Measurements from ENCODE around the gene MID1.

Gene MID1

DNA sequence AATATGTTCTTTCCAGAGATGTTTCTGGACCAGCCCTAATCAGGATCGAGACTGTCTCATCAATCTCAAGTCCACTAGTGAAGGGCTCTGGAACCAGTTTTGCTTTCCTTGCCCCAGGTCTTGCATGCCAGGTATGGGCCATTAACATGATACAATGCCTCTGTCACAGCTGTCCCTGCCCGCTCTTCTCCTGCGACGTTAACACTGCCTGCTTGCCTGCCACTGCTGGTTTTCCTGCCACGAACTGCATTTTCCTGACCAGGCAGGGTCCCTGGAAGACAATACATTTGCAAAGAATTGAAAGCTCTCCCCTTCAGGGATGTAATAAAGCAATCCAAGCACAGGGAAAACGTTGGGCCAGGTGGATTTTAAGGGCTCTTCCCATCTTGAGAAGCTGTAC lies 200.3 kb downstream of the MID1 start:
- DNase-seq: no peak

DNA sequence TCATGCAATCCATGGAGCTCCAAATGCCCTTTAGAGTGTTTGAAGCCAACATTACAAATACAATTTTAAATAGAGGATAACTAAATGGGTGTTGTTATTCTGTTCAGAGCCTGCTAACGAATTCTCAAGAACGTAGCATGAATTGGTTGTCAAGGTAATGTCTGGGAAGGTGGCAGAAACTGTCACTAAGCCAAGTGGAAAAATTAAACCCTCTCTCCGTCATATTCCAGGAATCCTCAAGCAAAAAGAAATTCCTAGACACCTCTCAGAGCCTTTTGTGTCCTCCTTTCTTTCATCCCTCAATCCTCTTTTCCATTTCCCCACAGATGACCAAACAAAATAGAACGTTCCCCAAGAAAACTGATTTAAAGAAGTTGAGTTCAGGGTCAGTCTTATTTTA lies 204.0 kb downstream of the MID1 start:
- no peak for DNase-seq

DNA sequence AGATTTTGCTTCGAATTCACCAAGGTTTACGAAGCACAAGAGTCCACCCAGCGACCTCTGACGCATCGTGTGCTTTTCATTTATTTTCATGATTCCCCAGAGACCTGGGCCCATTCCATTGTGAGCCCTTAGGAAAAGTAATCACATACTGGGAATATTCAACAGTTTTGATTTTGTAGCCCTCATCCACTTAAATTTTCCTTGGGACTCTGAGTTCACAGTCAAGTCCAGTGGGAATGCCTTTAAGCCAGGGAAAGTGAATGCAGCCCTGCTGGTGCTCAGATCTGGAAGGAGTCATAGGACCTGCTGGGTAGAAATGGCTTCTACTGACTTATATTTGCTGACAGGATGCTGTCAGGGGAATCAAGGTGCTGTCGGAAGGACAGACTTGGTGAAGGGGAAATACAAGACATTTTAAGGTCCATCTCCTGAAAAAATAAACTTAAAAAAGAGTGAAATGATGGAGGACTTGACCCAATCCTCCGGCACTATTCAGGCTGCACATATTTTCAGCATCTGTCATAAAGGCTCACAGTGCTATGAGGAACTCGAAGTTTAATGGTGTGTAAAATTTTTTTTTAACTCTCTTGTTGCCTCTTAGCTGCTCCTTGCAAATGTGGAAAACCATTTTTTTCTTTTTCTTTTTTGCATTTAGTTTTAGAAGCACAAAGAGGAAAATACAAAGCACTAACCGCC lies 204.9 kb downstream of the MID1 start:
- no peak for DNase-seq

DNA sequence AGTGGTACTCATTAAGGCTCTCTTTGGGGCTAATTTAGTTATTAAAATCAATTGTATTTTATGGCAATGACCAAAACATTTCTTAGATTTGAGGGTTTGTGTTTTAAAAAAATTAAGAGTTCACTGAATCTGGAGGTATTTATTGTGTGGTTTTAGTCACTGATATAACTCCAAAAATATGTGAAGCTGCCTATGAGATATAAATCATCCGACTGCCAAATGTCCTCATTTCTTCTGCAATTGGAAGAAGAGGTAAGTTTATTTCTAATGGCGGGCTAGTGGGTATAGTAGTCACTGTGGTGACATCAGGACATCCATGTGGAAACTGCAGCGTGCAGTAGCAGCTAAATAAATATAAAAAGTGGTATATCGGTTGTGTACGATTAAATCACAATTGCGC lies 205.5 kb downstream of the MID1 start:
- DNase-seq: no peak

DNA sequence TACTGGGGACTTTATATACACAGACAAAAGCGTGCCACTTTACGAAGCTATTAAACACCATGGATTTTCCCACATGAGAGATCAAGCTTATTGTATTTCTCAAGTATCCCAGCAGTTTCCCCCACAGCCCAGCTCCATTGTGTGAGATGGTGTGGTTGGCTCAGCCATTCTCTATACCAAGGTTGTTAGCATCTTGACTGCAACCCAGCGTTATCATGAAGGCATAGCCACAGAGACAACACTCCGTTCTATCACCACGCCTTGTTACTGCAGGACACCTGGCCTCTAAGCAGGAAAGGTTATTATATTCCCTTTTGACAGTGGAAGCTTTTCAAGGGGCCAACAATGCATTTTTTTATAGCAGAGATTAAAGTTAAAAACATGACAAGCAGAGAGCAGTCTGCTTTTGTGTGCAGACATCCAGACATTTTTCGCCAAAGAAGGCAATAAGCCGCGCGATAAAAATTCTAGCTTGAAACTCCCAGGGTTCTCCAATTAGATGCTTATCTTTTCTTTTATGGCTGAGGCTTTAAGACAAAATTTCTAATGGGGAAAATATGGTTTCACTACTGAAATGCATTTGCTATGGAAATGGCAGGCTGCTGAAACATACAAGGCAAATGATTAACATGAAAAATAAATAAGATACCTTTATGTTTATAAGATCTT lies 206.1 kb downstream of the MID1 start:
- DNase-seq: no peak

DNA sequence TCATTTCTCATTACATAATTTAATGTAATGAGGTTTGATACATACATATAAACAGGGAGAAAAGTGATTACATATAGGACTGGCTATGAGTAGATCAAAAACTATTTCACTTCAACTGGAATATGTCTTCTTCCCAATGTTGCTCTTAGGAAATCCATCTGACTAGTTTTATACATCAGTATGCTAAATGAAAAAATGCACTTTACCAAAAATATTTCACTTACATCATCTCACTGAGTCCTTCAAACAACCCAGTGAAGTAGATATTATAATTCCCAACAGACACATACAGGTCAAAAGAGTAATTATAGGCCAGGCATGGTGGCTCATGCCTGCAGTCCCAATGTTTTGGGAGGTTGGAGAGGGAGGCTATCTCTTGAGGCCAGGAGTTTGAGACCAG lies 215.9 kb downstream of the MID1 start:
- no peak for DNase-seq

DNA sequence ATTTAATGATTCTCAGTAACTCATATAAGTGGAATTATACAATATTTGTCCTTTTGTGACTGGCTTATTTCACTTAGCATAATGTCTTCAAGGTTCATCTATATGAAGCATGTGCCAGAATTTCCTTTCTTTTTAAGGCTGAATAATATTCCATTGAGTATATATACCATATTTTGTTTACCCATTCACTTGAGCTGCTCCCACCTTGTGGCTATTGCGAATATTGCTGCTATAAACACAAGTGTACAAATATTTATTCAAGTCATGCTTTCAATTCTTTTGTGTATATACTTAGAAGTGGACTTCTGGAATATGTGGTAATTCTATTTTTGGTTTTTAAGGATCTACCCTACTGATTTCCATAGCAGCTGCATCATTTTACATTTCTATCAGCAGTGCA lies 219.1 kb downstream of the MID1 start:
- no peak for DNase-seq

DNA sequence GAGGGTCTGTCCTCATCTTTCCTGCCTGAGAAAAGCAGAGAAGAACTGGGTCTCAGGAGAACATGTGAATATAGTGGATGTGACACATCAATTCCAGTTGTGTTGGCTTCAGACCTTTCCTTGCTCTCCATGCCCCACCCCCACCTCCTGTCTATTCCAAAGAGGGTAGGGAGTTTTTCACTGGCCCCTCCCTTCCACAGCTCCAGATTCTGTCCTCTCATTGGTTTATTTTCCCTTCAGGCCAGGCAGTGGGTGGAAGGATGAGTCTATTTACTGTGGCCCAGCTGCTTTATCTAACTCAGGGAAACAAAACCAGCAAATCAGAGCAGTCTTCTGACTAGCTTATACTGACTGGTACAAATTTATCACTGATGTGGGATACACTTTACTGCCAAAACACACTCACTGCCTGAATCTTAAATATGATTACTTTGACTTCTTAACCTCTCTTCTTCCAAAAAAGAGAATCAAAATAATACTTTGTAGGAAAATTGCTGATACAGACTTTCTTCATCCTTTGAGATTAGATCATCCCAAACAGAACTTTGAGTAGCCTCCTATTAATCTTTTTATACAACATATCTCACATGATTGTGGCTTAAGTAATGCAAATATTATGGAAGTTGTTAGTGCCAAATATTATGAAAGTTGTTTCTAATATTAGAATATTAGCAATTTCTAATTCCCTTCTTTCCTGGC lies 221.2 kb downstream of the MID1 start:
- DNase-seq: no peak

DNA sequence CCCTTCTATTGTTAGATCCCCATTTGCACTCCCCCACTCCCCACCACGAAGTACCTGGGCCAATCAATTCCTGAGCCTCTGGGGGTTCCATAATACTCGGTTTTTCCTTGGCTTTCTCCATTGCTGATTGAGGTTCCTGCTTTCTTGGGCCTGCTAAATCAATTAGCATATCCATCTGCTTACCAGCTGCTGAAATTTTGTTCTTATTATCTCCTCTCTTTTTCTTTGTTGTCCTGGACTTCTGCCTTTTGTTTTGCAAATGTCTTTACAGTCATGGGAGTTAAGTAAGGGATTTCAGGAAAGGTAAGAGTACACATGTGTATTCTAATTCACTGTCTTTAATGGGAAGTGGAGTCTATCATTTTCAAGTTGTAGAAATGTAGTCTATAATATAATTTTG lies 222.2 kb downstream of the MID1 start:
- no peak for DNase-seq

DNA sequence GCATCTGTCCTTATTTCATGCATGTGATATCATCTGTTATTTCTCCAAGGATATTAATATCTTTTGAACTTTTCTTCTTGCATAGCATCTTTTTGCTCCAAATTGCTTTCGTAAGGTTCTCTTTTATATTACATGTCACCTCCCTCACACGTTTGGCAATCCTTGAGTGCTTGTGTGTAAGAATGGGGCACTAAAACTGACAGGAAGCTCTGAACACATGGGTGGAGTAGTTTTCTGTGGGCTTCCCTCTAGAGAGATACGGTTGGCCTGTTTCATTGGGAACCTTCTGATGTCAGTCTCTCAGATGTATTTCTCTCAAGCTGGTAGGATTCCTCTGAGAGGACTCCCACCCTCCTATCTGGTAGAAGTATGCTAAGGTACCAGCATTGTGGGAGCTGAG lies 223.0 kb downstream of the MID1 start:
- no peak for DNase-seq

DNA sequence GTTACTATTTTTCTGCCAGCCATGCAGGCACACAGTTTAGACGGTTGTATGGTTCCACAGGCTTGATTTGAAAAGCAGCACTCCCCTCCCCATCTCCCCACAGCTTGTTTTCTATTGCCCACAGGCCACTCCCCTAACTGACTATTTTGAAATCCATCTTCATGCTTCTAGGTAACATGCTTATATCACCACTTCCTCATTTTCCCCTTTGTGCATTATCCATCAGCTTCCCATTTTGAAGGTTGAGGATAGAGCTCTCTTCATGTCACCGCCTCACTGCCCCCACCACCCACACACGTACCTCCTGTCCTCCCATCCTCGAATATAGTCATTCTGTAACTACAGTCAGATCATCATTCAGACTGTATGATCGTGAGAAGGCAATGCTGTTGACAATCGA lies 224.7 kb downstream of the MID1 start:
- DNase-seq: no peak
